Sigmoid colon (tissue), 4 donors: ENCODE data around the gene UGP2.

Experiments used
- EP300 ChIP-seq, 4 donors: sonication (generic); formaldehyde crosslinking; IDR thresholded peaks; one replicate each; pipeline ENCODE4 v1.6.1; 2017; ENCODE audit warnings: antibody characterized with exemption in 4 of 4
- TF ChIP-seq, protein P1 (sequence below), 4 experiments: fragments of 450-650 bp in 3 of 4; fragments of 200-600 bp in 1 of 4; IDR thresholded peaks; one replicate each; pipeline ENCODE4 v1.5.1; 2016 to 2019; ENCODE audit warnings: antibody characterized with exemption in 4 of 4, mild to moderate bottlenecking in 3 of 4, moderate library complexity in 2 of 4

DNA sequence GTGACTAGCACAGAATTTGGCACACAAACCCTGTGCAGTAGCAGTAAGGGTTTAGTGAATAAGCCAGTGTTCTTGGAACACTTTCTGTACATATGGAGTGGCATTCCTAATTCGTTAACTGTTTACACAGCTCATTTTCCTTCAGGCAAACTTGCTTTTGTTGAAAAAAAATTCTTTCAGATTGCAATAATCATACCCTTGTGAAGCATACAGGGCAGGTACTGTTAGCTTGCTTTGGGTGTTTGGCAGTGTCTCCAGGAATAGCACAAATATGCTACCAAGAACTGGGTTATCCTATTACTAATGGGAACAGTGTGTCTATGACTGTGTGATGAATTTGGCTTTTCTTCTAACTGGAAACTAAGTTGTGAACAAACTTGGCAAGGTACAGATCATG lies 33.4 kb downstream of the UGP2 start:
- TF ChIP-seq, protein P1, sequence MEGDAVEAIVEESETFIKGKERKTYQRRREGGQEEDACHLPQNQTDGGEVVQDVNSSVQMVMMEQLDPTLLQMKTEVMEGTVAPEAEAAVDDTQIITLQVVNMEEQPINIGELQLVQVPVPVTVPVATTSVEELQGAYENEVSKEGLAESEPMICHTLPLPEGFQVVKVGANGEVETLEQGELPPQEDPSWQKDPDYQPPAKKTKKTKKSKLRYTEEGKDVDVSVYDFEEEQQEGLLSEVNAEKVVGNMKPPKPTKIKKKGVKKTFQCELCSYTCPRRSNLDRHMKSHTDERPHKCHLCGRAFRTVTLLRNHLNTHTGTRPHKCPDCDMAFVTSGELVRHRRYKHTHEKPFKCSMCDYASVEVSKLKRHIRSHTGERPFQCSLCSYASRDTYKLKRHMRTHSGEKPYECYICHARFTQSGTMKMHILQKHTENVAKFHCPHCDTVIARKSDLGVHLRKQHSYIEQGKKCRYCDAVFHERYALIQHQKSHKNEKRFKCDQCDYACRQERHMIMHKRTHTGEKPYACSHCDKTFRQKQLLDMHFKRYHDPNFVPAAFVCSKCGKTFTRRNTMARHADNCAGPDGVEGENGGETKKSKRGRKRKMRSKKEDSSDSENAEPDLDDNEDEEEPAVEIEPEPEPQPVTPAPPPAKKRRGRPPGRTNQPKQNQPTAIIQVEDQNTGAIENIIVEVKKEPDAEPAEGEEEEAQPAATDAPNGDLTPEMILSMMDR (IDR thresholded peaks at IDR 0.05): no peak
- no peak for TF ChIP-seq EP300 (IDR thresholded peaks at IDR 0.05)
